ENCODE data around the gene NT5E. TPM values are rescaled to one million over a fixed set of nuclear protein-coding genes. Genes with fewer than 3 reads are reported as not detected.

The NT5E gene
- total RNA-seq, 1 donor: 6.7 TPM

GRCh38 chr6:85436939-85437495, 12.9 kb upstream of the NT5E start:
- H3K27me3 ChIP-seq (ENCODE audit: insufficient read depth, low read length): no peaks in the 10 kb centered on the region
- H3K4me1 ChIP-seq (ENCODE audit: insufficient read depth, low read length): no peaks in the 10 kb centered on the region
- H3K9me3 ChIP-seq (ENCODE audit: low read depth, low read length): no peaks in the 10 kb centered on the region
- no peak overlapping the region for H3K4me3 ChIP-seq (ENCODE audit: low read length)

DNA sequence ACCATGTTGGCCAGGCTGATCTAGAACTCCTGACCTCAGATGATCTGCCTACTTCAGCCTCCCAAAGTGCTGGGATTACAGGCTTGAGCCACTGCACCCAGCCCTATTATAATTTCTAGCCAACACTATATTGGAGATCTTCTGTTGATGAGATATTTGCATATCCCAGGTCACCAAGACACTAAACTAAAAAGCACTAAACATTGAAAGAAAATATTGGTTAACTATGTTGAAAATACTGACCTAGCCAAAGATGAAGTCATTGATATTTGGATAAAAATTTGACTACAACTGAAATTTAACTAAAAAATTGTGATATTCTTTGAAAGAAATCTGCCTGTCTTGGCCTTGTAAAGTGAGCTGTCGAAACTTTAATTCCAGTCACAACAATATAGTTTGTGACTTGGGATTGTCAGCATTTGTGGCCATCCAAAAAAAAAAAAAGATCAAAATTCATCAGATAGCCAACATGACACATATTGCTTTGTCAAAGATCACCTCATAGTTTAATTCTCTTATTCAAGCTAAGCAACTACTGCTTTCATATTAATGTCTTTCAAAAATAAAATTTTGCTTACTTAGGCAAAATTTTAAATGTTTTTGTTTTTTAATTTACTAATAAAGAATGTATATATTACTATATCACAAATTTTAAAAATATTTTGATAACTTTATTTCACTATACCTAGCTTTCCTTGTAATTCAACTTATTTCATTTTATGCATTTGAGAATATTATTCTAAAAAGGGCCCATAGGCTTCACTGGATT, 6.3 kb upstream of the NT5E start:
- H3K4me1 ChIP-seq (ENCODE audit: insufficient read depth, low read length): no peaks in the 10 kb centered on the region
- no peak overlapping the region for H3K4me3 ChIP-seq (ENCODE audit: low read length)
- H3K27me3 ChIP-seq (ENCODE audit: insufficient read depth, low read length): peaks cover 15% of the 10 kb centered on the region
- H3K9me3 ChIP-seq (ENCODE audit: low read depth, low read length): no peaks in the 10 kb centered on the region

GRCh38 chr6:85449388-85449817, 480 bp upstream of the NT5E start:
- H3K9me3 ChIP-seq (ENCODE audit: low read depth, low read length): no peaks in the 10 kb centered on the region
- peak overlapping the region; percentile 42 for H3K4me3 ChIP-seq (ENCODE audit: low read length)
- H3K27me3 ChIP-seq (ENCODE audit: insufficient read depth, low read length): peaks cover 63% of the 10 kb centered on the region
- H3K4me1 ChIP-seq (ENCODE audit: insufficient read depth, low read length): peaks cover 15% of the 10 kb centered on the region

DNA sequence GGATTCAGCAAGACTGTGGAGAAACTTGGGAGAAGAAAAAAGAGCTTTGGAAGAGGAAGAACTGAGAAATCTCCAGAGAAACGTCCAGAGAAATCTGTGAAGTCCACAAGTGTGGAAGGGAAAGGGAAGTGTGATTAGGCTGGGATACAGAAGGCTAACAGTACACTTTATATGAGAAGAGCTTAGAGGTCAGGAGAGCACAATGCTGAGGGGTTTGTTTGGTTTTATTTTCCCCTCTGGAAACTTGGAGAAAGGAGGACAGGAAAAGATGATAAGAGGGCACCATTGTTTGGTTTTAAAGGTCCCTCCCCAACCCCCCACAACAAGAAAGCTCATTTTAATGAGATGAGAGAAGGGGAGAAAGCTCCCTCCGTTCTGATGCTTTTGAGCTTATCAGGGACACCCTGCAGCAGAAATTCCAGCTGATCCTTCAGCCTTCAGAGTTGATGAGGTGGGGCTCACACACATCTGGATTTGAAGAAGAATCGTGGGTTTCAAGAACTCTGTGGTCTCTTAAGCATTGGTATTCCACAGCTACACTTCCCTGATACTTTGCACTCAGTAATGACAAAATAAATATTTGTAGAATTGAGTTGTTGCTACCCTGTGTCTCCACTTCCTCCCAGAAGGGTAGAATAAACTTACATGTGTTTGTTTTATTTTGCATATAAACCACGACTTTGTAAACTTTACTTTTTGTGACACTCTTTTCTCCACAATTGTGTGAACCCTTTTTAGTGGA, 1.9 kb downstream of the NT5E start:
- H3K4me3 ChIP-seq (ENCODE audit: low read length): peak overlapping the region; percentile 15
- no peaks in the 10 kb centered on the region for H3K9me3 ChIP-seq (ENCODE audit: low read depth, low read length)
- H3K4me1 ChIP-seq (ENCODE audit: insufficient read depth, low read length): peaks cover 15% of the 10 kb centered on the region
- H3K27me3 ChIP-seq (ENCODE audit: insufficient read depth, low read length): peaks cover 75% of the 10 kb centered on the region

DNA sequence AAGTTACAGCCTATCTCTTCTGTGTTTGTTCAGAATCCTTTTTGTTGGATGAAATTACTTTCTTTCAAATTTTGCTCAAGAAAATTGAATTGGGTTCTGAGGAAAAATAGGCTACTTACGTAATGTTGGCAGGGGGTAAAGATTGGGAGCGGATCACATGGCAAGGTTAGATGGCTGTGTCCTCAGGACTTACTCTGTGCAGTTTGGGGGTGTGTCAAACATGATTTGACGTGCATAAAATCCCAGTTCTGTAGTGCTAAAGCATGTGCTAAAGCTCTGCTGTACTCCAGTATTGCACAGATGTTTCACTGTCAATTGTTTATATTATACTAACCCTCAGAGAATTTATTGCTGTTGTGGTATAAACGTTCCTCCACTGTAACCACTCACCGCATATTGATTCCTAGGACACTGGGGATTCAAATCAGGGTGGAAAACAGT, 2.6 kb downstream of the NT5E start:
- Histone ChIP-seq H3K4me1 (ENCODE audit: insufficient read depth, low read length) (peaks cover 15% of the 10 kb centered on the region), H3K27me3 (ENCODE audit: insufficient read depth, low read length) (peaks cover 71% of the 10 kb centered on the region), H3K4me3 (ENCODE audit: low read length) (no peak overlapping the region)

DNA sequence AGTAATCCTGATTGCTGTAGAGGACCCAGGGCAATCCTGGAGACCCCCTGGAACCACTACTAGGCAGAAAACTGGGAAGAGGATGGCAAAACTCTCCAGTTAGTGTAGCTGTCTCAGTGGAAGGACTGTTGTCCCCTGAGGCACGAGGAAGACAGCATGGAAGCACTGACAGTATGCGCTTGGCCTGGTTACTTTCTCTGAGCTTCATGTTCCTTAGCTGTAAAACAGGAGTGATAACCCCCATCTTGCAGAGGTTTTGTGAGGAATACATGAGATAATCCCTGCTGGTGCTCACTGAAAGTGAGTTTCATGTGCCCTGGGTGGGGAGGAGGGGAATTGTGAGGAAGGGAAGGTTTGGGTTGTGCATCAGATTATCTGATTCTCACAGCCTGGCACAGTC, 3.2 kb downstream of the NT5E start:
- H3K4me1 ChIP-seq (ENCODE audit: insufficient read depth, low read length): peaks cover 16% of the 10 kb centered on the region
- H3K4me3 ChIP-seq (ENCODE audit: low read length): no peak overlapping the region
- peaks cover 65% of the 10 kb centered on the region for H3K27me3 ChIP-seq (ENCODE audit: insufficient read depth, low read length)
- H3K9me3 ChIP-seq (ENCODE audit: low read depth, low read length): no peaks in the 10 kb centered on the region

More for the DNA sequence above, 2.6 kb downstream of the NT5E start:
- H3K9me3 ChIP-seq (ENCODE audit: low read depth, low read length): no peaks in the 10 kb centered on the region

- Histone ChIP-seq H3K4me1 (ENCODE audit: insufficient read depth, low read length) (peaks cover 20% of the 10 kb centered on the region), H3K4me3 (ENCODE audit: low read length) (no peak overlapping the region), H3K9me3 (ENCODE audit: low read depth, low read length) (no peaks in the 10 kb centered on the region), H3K27me3 (ENCODE audit: insufficient read depth, low read length) (peaks cover 60% of the 10 kb centered on the region)
Observed at GRCh38 chr6:85453490-85453889, 3.6 kb downstream of the NT5E start.

DNA sequence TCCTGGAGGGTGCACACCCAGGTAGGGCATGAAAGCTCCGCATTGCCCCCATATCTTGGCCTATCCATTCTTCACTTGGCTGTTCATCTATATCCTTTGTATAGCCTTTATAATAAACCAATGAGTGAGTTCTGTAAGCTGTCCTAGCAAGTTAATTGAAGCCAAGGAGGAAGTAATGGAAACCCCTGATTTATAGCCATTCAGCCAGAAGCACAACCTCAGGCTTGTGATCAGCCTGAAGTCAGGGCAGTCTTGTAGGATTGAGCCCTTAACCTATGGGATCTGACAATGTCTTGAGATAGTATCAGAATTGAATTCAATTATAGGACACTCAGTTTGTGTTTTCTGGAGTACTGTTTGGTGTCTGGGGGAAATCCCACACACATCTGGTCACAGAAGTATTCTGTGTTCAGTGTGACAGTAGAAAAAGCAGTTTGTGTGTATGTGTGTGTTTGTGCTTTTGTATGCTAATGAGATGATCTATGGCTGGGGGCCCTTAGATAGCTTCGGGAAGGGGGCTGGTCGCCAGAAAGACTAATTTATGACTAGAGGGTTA, 5.7 kb downstream of the NT5E start:
- H3K4me3 ChIP-seq (ENCODE audit: low read length): no peak overlapping the region
- H3K9me3 ChIP-seq (ENCODE audit: low read depth, low read length): no peaks in the 10 kb centered on the region
- H3K27me3 ChIP-seq (ENCODE audit: insufficient read depth, low read length): peaks cover 40% of the 10 kb centered on the region
- peaks cover 12% of the 10 kb centered on the region for H3K4me1 ChIP-seq (ENCODE audit: insufficient read depth, low read length)

DNA sequence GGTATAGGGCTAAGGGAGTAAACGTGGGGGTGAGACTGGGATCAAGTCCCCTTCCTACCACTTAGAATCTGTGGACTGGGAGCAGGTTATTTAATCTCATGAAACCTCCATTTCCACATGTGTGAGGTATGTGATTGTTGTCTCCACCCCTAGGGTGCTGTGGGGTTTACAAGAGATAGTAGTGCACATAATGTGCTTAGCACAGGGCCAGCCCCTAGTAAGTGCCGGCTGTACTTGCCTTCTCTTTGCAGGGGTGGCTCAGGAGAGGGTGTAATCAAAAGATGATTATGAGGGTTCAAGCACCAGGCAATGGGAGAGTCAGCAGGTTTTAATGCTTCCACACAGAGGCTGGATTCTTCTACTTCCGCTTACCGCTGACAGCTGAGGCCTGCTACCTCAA, 6.9 kb downstream of the NT5E start:
- Histone ChIP-seq H3K9me3 (ENCODE audit: low read depth, low read length) (no peaks in the 10 kb centered on the region), H3K27me3 (ENCODE audit: insufficient read depth, low read length) (peaks cover 27% of the 10 kb centered on the region), H3K4me1 (ENCODE audit: insufficient read depth, low read length) (peaks cover 21% of the 10 kb centered on the region), H3K4me3 (ENCODE audit: low read length) (no peak overlapping the region)

DNA sequence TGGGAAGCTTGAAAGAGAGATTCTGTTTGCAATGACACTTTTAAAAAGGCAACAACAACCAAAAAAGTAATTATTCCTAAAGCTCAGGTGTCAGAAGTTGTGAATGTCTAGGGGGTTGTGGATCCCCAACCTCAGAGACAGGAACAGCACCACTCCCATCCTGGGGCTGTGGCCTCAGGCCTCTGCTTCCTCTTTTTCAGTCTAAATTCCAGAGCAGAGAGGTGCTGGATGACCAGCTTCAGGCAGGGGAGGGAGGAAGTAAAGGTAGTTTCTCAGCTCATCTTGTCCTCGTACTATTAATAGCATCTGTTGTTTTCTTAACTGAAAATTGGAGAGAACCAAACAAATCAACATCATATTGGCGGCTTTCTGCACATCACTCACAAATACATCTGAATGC, 8.3 kb downstream of the NT5E start:
- H3K4me1 ChIP-seq (ENCODE audit: insufficient read depth, low read length): peaks cover 29% of the 10 kb centered on the region
- H3K27me3 ChIP-seq (ENCODE audit: insufficient read depth, low read length): peaks cover 15% of the 10 kb centered on the region
- no peaks in the 10 kb centered on the region for H3K9me3 ChIP-seq (ENCODE audit: low read depth, low read length)
- H3K4me3 ChIP-seq (ENCODE audit: low read length): no peak overlapping the region

DNA sequence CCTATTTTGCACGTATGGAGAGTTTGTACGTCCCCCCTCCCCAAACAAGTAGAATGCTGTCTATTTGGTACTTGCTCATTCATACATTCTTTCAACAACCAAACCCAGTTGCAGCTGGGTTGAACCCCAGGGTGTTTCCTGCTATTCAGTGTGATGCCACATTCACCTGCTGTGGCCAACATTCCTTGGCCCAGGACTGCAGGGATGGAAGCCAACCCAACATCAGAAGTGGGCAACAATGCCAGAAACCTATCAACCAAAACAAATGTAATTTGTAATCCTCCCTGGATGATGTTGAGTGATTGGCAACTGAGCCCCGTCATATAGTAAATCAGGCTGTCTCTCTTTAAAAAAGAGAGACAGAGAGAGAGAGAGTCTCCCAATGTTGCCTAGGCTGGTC, 8.9 kb downstream of the NT5E start:
- Histone ChIP-seq H3K4me1 (ENCODE audit: insufficient read depth, low read length) (peaks cover 29% of the 10 kb centered on the region), H3K27me3 (ENCODE audit: insufficient read depth, low read length) (peaks cover 15% of the 10 kb centered on the region), H3K4me3 (ENCODE audit: low read length) (no peak overlapping the region), H3K9me3 (ENCODE audit: low read depth, low read length) (no peaks in the 10 kb centered on the region)

DNA sequence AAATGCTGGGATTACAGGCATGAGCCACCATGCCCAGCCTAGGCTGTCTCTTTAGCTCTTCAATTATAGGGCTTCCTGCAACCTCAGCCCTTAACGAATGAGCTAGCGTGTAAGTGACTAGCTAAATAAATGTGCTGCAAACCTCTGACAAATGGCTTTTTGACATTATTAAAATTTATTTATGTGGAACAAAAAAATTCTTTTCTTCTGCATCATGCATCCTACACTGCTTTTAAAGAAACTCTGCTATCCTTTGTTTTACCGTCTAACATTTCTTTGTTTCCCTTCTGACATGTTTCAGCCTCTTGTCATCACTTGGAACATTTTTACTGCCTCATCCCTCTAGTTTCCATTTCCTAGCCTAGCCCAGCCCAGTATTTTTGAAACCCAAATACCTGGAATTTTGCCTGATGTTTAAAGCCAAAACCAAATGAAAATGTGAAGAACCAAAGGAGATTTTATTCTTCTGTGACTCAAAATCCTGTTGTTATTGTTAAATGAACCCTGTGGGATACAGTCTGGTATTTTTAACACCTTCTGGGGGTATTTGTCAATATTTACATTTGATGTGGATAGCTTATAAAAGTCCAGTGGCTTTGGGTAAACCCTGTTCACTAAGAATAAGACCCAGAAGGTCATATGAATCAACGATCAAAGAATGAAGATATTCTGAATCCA, 9.5 kb downstream of the NT5E start:
- H3K4me3 ChIP-seq (ENCODE audit: low read length): no peak overlapping the region
- no peaks in the 10 kb centered on the region for H3K9me3 ChIP-seq (ENCODE audit: low read depth, low read length)
- peaks cover 12% of the 10 kb centered on the region for H3K27me3 ChIP-seq (ENCODE audit: insufficient read depth, low read length)
- peaks cover 31% of the 10 kb centered on the region for H3K4me1 ChIP-seq (ENCODE audit: insufficient read depth, low read length)

GRCh38 chr6:85460154-85460920, 10.5 kb downstream of the NT5E start:
- Histone ChIP-seq H3K27me3 (ENCODE audit: insufficient read depth, low read length) (peaks cover 4% of the 10 kb centered on the region), H3K4me3 (ENCODE audit: low read length) (no peak overlapping the region), H3K9me3 (ENCODE audit: low read depth, low read length) (no peaks in the 10 kb centered on the region), H3K4me1 (ENCODE audit: insufficient read depth, low read length) (peaks cover 39% of the 10 kb centered on the region)

All from mononuclear cell (primary cell).